ENCODE data around the gene NDUFA5. TPM values are rescaled to one million over a fixed set of nuclear protein-coding genes. Genes with fewer than 3 reads are reported as not detected.

The NDUFA5 gene
- 52.1 and 52.3 TPM in 2 replicates for total RNA-seq

DNA sequence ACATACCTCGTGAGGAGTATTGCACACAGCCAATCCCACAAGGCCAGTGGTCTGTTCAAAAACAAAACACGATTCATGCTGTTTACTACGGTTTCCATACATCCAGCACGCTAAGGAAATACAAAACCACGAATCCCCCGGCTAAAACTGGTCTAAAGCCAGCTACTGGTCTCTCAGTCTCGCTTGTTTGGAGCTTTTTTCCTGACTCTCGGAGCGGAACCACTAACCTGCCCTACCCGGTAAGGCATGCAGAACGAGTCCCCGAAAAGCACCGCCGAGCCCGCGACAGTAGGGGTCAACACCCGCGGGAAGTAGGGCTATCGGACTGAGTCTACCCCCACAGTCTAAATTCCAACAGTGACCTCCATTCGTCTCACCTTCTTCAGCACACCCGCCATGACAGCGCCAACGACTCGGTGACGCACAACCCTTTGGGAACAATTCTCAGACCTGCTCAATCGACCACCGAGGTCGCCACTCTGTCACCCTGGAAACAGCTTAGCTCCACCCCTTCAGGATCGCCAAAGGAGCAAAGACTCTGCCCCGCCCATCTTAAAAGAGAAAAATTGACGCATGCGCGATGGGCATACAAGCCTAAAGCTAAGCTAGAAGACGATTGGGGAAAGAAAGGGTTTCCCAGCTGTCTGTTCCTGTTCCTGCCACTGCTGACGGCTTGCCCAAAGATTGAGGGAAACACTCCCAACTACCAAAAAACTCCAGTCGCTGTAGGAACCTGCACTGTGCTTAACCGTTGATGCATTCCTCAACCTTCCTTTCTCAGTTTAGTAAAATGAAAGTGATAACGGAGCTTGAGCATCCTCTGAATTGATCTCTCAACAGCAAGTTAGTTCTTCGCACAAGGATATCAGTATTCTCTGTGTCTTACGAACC is at the start of gene NDUFA5:
TSS of gene NDUFA5 (minus strand) at position 421 of the 891 bp plus-strand sequence. CDS start at position 398, 23 bp downstream.
- intact Hi-C loops (cut with micrococcal nuclease), result loop anchor here (1.0 to 2.0 kb wide), 6 partner anchors 23 to 1372 kb away; partner anchors contain the start of genes IQUB, POT1 and WASL

DNA sequence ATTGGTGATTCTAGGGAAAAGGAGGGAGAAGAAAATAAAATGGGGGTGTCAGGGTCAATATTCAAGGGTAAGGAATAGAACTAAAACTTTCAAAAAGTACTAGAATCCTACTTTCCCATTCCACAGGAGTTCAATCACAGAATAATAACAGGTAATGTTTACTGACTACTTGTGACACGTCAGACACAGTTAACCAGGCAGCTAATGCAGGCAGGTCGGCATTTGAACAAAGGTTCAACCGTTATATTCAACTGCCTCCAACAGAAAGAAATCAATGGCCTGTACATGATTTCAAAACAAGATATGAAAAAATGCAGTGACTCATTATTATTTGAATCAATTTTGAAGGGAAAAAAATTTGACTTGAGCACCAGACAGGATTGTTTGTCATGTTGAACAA is 47.1 kb upstream of the NDUFA5 start:
- intact Hi-C loops (cut with micrococcal nuclease), result no loop called here

DNA sequence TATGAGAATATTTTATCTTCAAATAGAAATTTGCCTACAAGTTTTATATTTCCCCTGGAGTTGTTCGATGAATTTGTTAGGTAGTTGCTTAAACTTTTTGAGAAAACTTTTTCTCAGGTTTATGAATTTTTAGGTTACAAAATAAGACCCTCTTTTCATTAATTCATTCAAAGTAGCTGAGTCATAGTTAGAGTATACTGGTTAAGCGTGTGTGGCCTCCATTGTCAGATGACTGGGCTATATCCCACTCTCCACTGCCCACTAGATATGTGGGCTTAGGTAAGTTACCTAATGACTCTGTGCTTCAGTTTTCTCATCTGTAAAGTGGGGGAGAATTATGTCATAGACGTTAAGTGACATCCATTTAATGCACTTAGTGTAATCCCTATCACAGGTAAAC is 45.0 kb upstream of the NDUFA5 start:
- intact Hi-C loops (cut with micrococcal nuclease), result no loop called here

DNA sequence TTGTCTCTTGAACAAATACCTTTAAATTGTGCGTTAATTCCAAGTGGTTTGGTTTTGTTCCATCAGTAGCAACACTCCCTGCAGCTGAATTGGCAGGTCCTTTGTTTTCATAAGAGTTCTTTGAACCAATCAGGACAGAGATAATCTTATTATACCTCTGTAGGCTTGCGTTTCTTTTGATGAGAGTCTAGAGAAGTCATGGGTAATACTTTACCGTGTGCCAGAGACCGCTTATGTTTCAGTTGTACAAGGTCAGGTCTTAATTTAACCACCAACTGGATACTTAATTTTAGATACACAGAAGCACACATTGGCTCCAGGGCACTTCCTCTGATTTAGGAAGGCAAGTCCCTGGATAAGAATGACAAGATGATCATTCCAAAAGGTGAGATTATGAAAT is 43.9 kb upstream of the NDUFA5 start, which contains the start of gene ASB15:
TSS of gene ASB15 (plus strand) at position 292 of the 400 bp plus-strand sequence. CDS start 12,682 bp downstream, outside the sequence.
- intact Hi-C loops (cut with micrococcal nuclease), result no loop called here

DNA sequence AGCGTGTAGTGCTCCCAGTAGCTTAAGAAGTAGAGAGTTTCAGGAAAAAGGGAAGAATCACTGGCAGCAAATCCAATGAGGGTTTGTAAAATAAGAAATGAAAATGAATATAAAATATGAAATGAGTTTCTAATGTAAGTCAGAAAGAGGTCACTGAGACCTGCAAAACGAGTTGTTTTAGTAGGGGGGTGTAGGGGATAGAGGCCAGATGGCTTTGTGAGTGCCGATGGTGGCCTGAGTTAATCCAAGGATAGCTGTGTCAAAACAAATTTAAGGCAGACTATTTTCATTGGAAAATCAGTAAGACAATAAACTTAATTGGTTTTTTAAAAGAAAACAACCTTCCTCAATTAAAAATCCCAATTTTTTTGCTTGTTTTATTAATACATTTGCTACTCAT is 43.3 kb upstream of the NDUFA5 start:
- intact Hi-C loops (cut with micrococcal nuclease), result no loop called here

DNA sequence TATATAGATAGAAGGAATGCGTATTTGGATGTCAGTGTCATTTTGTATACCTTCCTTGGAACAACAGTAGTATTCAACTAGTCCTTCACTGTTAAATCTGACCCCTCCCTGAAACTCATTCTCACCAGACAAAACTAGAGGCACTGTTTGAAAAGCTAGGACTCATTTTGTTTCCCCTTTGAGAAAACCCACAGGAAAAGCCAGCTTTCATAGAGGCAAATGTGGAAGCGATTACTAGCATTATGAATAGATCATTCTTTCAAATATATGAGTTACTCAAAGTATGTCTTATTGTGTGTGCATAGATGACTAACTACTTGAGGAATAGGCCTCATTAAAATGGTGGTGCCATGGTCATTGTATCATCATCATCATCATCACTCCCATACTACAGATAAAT is 42.1 kb upstream of the NDUFA5 start:
- intact Hi-C loops (cut with micrococcal nuclease), result no loop called here

DNA sequence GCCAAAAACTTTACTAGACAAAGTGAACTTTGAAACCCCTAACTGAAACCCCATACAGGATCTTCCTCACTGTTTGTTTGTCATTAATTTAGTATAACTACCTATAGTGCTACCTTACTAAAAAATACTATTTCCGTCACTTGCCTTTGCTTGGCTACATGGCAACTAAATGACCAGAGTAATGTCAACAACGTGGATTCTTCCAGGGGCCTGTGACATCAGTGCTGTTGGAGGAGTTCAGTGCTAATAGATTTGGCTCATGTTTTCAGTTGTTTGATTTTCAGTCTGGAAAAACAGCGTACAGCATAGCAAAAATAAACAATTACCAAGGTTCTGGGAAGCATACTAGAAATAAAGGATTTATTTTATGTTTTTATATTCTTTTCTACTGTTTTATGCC is 41.0 kb upstream of the NDUFA5 start:
- intact Hi-C loops (cut with micrococcal nuclease), result no loop called here

DNA sequence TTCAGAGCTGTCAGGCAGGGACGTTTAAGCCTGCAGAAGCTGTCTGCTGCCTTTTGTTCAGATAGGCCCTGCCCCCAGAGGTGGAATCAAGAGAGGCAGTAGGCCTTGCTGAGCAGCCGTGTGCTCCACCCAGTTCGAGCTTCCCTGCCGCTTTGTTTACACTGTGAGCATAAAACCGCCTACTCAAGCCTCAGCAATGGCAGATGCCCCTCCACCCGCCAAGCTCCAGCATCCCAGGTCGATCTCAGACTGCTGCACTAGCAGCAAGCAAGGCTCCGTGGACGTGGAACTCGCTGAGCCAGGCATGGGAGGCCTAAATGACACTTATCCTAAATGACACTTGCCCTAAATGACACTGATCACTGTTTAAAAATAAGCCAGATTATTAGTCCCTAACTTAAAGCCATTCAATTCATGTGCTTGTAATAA is 37.2 kb upstream of the NDUFA5 start:
- intact Hi-C loops (cut with micrococcal nuclease), result no loop called here

DNA sequence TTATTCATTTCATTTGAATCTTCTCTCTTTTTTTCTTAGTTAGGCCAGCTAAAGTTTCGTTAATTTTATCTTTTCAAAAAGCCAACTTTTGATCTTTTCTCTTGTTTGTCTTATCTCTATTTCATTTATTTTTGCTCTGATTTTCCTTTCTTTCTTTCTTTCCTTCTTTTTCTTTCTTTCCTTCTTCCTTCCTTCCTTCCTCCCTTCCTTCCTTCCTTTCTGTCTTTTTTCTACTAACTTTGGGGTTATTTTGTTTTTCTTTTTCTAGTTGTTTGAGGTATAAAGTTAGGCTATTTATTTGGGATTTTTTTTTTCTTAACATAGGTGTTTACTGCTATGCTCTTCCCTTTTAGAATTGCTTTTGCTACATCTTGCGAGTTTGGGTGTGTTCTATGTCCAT is 30.8 kb upstream of the NDUFA5 start:
- intact Hi-C loops (cut with micrococcal nuclease), result no loop called here

DNA sequence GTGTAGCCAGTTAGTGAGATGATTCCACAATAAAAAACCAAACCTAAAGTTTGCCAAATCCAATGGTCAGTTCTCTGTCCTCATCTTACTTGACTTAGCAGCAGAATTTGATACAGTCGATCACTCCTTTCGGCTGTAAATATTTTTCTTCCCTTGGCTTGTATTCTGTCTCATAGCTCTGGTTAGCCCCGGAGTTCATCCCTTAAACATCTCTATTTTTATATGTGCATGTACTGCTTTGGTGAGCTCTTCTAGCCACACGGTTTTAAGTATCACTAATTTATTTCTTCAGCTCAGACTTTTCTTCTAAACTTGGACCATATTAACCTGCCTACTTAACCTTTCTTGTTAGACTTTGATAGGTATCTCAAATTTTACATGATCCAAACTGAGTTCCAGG is 26.2 kb upstream of the NDUFA5 start:
- intact Hi-C loops (cut with micrococcal nuclease), result no loop called here

DNA sequence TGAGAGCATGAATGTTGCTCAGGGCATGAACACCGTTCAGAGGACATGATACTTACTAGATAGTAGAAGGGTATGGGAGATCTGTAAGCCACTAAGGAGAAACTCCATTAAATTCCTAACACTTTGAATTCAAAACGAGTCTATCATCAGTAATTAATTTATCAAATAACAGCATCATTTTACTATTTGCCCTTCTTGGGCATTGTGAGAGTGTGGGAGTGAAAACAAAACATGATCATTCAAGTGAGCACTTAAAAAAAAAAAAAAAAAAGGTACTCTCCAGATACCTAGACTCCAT is 23.5 kb upstream of the NDUFA5 start:
- intact Hi-C loops (cut with micrococcal nuclease), result loop anchor here (1.0 kb wide), 1 partner anchor 291 kb away; no protein-coding TSS in a partner anchor

DNA sequence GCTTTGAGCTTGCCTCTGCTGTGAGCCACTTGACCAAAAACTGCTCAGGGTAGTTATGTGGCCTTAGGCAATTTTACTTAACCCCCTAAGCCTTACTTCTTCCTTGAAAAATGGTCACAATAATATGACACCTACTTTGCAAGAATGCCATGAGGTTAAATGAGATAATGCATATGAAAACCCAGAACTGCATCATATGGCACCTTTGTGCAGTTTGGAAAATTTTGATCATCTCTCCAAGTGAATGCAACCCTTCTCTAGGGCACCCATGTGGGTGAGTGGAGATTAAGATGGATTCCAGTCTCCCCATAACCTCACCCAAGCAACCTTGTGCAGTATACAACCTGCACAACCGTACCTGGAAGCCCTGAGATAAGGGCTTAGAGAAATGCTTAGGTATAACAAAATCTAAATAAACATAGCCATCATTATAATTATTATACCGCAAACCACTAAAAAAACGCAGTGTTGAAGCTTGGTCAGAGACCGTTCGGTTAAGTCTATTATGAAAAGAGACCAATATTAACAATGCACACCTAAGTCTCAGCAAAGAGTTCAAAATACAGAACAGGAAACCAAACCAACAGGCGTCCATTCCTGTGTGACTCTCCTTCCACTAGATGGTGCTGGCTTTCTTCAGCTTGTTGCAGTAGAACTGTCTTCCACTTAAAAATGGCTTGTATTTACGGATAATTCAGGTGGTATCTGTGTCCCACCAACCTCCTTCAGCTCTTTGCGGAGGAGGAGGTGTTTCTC is 23.0 kb upstream of the NDUFA5 start:
- intact Hi-C loops (cut with micrococcal nuclease), result loop anchor here (1.0 kb wide), 1 partner anchor 292 kb away; no protein-coding TSS in a partner anchor

DNA sequence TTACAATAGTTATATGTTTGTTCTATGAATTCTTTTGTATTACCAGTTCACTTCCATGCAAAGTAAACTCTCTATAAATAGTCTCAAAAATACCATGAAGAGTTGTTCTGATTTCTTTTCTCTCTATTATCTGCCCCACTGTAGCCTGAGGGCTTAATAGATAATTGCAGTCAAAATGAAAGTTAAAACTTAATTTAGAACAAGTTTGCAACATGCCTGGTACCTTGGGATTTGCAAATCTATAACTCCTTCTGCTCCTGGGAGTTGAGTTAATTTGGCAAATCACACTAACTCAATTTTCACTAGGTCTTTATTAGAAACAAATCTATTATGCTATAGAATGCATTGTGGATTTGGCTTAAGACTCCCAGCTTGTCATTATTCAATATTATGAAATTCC is 21.8 kb upstream of the NDUFA5 start:
- intact Hi-C loops (cut with micrococcal nuclease), result no loop called here

DNA sequence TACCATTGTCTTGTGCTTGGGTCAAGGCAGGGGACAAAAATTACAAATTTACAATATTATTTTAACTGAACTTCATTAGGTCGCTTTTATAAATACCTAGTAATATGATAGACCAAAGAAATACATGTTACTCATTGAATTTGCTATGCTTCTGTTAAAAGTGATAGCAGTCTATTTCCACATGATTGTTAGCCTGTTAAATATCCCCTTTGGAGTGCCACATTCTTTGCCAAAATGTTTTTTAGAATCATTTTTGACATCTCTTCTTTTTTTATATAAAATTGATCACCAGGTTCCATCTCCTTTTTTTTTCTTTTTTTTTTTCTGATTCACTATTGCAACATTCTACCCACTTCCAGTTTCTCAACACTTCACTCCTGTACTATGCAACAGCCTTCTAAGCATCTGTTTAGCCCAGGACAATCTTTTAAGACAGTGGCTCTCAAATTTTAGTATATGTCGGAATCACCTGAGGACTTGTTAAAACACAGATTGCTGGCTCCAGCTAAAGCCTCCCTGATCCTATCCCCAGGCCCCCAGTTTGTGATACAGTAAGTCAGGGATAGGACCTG is 16.4 kb upstream of the NDUFA5 start:
- intact Hi-C loops (cut with micrococcal nuclease), result no loop called here

DNA sequence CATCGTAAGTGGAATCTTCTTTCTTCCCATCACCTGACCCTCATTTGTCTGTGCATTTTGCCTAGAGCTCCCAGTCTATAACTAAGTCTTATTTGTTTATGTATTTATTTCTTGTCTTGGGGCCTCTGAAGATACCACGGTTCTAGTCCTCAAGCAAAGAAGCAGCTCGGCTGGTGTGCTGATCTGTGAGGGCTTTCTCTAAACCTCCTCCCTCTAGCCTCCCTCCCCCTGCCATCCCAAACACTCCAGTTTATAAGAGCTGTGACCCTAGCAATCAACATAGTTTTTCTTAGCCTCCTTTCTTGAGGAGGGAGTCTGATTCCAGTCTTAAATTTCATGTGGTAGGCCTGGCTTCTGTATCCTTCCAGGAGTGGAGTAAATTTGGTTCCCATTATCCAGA is 15.7 kb upstream of the NDUFA5 start:
- intact Hi-C loops (cut with micrococcal nuclease), result no loop called here

DNA sequence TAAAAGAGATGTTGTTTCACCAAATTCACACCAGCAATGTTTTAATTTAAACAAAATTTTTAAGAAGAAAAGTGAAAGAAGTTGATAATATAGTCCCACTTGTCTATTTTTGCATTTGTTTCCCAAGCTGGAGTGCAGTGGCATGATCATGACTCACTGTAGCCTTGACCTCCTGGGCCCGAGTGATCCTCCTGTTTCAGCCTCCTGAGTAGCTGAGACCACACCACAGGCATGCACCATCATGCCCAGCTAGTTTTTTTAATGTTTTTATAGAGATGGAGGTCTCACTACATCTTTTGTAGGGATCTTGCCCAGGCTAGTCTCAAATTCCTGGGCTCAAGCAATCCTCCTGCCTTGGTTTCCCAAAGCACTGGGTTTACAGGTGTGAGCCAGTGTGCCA is 14.1 kb upstream of the NDUFA5 start:
- intact Hi-C loops (cut with micrococcal nuclease), result no loop called here

DNA sequence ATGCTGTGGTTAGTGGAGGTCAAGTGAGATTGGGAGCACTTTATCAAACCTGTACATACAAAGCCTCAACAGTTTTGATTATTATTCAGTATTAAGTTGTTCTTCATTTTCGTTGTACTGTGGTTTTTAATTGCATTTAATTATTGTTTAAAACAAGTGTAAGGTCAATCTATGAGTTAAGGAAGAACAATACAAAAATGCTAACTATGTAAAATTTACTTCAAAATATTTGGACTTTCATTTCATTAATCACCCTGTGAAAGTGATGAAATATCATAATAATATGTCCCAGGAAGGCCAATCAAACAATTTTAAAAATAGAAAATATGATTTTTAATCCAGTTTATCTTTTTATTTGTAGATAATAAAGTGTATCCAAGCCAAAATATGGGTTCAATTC is 13.6 kb upstream of the NDUFA5 start:
- intact Hi-C loops (cut with micrococcal nuclease), result no loop called here

DNA sequence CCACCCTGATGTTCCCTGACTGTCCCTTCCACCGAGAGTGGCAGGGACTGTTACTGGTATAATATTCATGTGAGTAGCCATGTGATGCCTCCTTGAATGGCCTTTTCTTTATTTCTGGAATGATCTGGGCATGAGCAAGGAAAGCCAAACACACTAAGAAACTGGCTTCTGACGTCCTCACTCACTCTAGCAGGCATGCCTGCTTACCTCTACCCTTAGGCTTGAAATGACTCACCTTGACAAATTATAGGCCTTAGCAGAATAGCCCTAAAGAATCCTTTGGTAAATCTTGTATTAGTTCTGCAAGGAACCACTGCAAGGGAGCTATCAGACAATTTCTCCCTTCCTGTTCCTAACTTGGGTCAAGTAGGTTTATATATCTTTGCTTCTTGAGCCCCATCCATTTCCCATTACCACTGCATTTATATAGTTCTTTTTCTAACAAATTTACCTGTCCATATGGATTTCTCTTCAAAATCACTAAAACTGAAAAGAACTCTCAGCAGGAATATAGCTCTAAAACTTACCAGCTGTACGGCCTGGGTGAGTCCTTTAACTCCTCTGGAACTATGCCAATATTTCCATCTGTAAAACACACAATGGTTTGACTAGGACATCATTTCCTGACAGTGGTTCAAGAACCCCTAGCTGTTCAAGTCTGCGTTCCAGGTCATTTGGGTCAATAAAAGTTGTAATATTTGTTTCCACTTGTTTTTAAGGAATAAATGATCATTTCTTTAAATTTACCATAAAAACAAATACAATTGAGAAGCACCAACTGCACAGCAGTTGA is 13.0 kb upstream of the NDUFA5 start:
- intact Hi-C loops (cut with micrococcal nuclease), result no loop called here

DNA sequence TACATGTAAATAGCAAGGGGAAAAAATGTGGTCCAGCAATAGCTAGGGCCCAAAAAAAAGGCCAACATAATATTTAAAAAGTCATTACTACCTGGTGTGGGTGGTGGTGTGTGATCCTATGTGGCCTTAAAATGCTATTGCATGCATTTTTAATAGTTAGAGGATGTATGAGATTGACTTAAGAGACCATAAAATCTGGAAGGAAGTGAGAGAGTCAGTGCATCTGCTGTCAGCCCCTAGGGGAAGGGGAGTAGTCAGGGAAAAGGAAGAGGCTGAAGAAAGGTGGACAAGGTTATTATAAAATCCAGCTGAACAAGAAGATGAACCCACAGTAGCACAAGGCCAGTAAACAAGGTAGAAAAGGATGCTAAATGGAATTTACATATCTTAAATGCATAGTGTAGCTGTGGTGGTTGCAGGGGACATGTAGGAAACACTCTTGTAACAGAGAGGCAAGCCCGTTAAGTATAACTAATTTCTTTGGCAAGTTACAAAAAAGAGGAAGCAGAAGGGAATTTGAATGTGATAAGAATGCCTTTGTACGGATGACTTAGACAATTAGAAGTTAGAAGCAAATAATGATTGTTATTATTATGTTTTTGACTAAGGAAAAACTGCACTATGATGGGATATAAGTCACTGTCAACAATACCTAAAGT is 11.9 kb upstream of the NDUFA5 start:
- intact Hi-C loops (cut with micrococcal nuclease), result no loop called here

DNA sequence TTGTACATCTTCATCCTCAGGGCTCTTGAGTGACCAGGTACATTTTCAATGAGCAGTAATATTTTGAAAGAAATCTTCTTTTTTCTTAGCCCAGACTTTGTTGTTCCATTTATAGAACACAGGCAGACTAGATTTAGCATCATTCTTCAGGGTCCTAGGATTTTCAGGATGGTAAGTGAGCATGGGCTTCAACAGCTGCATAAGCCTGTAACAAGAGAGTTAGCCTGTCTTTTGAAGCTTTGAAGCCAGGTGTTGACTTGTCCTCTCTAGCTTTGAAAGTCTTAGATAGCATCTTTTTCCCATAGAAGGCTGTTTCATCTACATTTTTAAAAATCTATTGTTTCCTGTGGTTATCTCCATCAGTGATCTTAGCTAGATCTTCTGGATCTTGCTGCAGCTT is 4.5 kb upstream of the NDUFA5 start:
- intact Hi-C loops (cut with micrococcal nuclease), result no loop called here

Data from T-helper 1 cell treated with Interleukin-12 subunit alpha and Interleukin-12 subunit beta and Interleukin-4 antibody, amounts not matched to agents 30 ng/mL and 1 ng/mL, for 36 hours (primary cell).